T-helper 17 cell (primary cell): Measurements from ENCODE around the gene CBLC. TPM values are rescaled to one million over a fixed set of nuclear protein-coding genes. Genes with fewer than 3 reads are reported as not detected.

Source experiments
- ATAC-seq: fragments of 150-1000 bp; cut with Tn5 transposase; 2 replicates; pipeline ENCODE4 v1.10.0; 2021; ENCODE audit warnings: mild to moderate bottlenecking, moderate library complexity
- DNase-seq, 3 donors: peaks; one replicate each; pipeline versions ENCODE4 v3.0.0 to v3.0.0-alpha.2; 2020 to 2021
- H3K9me3 ChIP-seq: one replicate; pipeline ENCODE4 v1.7.0; 2013; ENCODE audit warnings: low read length, mild to moderate bottlenecking; ENCODE audit not compliant: control insufficient read depth, poor library complexity, severe bottlenecking
- H3K27ac Mint-ChIP-seq: one replicate; pipeline ENCODE4 v1.8.0; 2022; ENCODE audit warnings: mild to moderate bottlenecking, moderate library complexity, mixed read lengths
- H3K27me3 Mint-ChIP-seq: one replicate; pipeline ENCODE4 v1.8.0; 2022; ENCODE audit warnings: mixed read lengths
- H3K36me3 Mint-ChIP-seq: one replicate; pipeline ENCODE4 v1.8.0; 2022; ENCODE audit warnings: low read depth, mixed read lengths
- H3K4me1 Mint-ChIP-seq: one replicate; pipeline ENCODE4 v1.8.0; 2022; ENCODE audit warnings: mild to moderate bottlenecking, mixed read lengths
- H3K4me3 Mint-ChIP-seq: one replicate; pipeline ENCODE4 v1.8.0; 2022; ENCODE audit warnings: mild to moderate bottlenecking, moderate library complexity, mixed read lengths
- total RNA-seq, 4 donors: library from RNA in 2 of 4; stranded (reverse) in 2 of 4; gene quantifications; one replicate each; pipeline ENCODE4 v1.2.3 and lab custom pipeline; 2022 to 2026

The CBLC gene
- total RNA-seq, 2 donors from 2014 or later, result not detected

GRCh38 chr19:44785271-44785670 is 7.6 kb downstream of the CBLC start:
- H3K27me3 Mint-ChIP-seq, result peaks cover 5% of the 10 kb centered on the region
- H3K4me1 Mint-ChIP-seq, result peaks cover 6% of the 10 kb centered on the region
- H3K27ac Mint-ChIP-seq, result no peak overlapping the region
- ATAC-seq, result no peak
- H3K36me3 Mint-ChIP-seq, result no peaks in the 10 kb centered on the region
- no peak for DNase-seq
- H3K4me3 Mint-ChIP-seq, result no peak overlapping the region
- no peaks in the 10 kb centered on the region for H3K9me3 ChIP-seq

GRCh38 chr19:44785993-44786392 is 8.3 kb downstream of the CBLC start:
- ATAC-seq (no peak), DNase-seq (no peak)
- H3K27ac Mint-ChIP-seq, result no peak overlapping the region
- peaks cover 5% of the 10 kb centered on the region for H3K27me3 Mint-ChIP-seq
- peaks cover 6% of the 10 kb centered on the region for H3K4me1 Mint-ChIP-seq
- no peaks in the 10 kb centered on the region for H3K9me3 ChIP-seq
- no peaks in the 10 kb centered on the region for H3K36me3 Mint-ChIP-seq
- H3K4me3 Mint-ChIP-seq, result no peak overlapping the region

GRCh38 chr19:44788971-44789370 is 11.3 kb downstream of the CBLC start:
- Mint-ChIP-seq H3K4me1 (peaks cover 9% of the 10 kb centered on the region), H3K4me3 (no peak overlapping the region), H3K36me3 (no peaks in the 10 kb centered on the region), H3K27me3 (peaks cover 5% of the 10 kb centered on the region), H3K27ac (no peak overlapping the region)
- no peak for ATAC-seq
- DNase-seq, result no peak
- no peaks in the 10 kb centered on the region for H3K9me3 ChIP-seq

- H3K9me3 ChIP-seq, result no peaks in the 10 kb centered on the region
- H3K36me3 Mint-ChIP-seq, result no peaks in the 10 kb centered on the region
- H3K4me3 Mint-ChIP-seq, result no peak overlapping the region
- H3K27me3 Mint-ChIP-seq, result no peaks in the 10 kb centered on the region
- ATAC-seq, result no peak
- H3K27ac Mint-ChIP-seq, result no peak overlapping the region
- no peak for DNase-seq
- H3K4me1 Mint-ChIP-seq, result peaks cover 2% of the 10 kb centered on the region
Observed at GRCh38 chr19:44789943-44790483, 12.3 kb downstream of the CBLC start.

- no peak overlapping the region for H3K4me3 Mint-ChIP-seq
- no peak overlapping the region for H3K27ac Mint-ChIP-seq
- peaks cover 13% of the 10 kb centered on the region for H3K4me1 Mint-ChIP-seq
- no peaks in the 10 kb centered on the region for H3K36me3 Mint-ChIP-seq
- DNase-seq (no peak), ATAC-seq (no peak)
- H3K9me3 ChIP-seq, result no peaks in the 10 kb centered on the region
- H3K27me3 Mint-ChIP-seq, result no peaks in the 10 kb centered on the region
Observed at GRCh38 chr19:44792281-44792680, 14.6 kb downstream of the CBLC start.

GRCh38 chr19:44794610-44795009 is 16.9 kb downstream of the CBLC start:
- H3K27ac Mint-ChIP-seq, result no peak overlapping the region

GRCh38 chr19:44795398-44795987 is 17.8 kb downstream of the CBLC start:
- ATAC-seq, result no peak
- Mint-ChIP-seq H3K36me3 (no peaks in the 10 kb centered on the region), H3K4me1 (peaks cover 18% of the 10 kb centered on the region), H3K27ac (no peak overlapping the region), H3K4me3 (no peak overlapping the region), H3K27me3 (no peaks in the 10 kb centered on the region)
- no peaks in the 10 kb centered on the region for H3K9me3 ChIP-seq
- no peak for DNase-seq

More at GRCh38 chr19:44794610-44795009, 16.9 kb downstream of the CBLC start:
- Mint-ChIP-seq H3K4me3 (no peak overlapping the region), H3K27me3 (no peaks in the 10 kb centered on the region), H3K36me3 (no peaks in the 10 kb centered on the region), H3K4me1 (peaks cover 16% of the 10 kb centered on the region)
- DNase-seq (no peak), ATAC-seq (no peak)
- H3K9me3 ChIP-seq, result no peaks in the 10 kb centered on the region

GRCh38 chr19:44796701-44797115 is 19.0 kb downstream of the CBLC start:
- H3K9me3 ChIP-seq, result no peaks in the 10 kb centered on the region
- DNase-seq, result no peak
- Mint-ChIP-seq H3K4me1 (peaks cover 19% of the 10 kb centered on the region), H3K27ac (no peak overlapping the region), H3K27me3 (no peaks in the 10 kb centered on the region), H3K36me3 (no peaks in the 10 kb centered on the region), H3K4me3 (peak overlapping the region; percentile 67)
- no peak for ATAC-seq

GRCh38 chr19:44799627-44800346 is 22.1 kb downstream of the CBLC start:
- Mint-ChIP-seq H3K36me3 (no peaks in the 10 kb centered on the region), H3K27me3 (no peaks in the 10 kb centered on the region), H3K4me1 (peaks cover 17% of the 10 kb centered on the region), H3K27ac (peak overlapping the region; percentile 71), H3K4me3 (no peak overlapping the region)
- no peak for ATAC-seq
- DNase-seq, result no peak
- no peaks in the 10 kb centered on the region for H3K9me3 ChIP-seq

GRCh38 chr19:44800461-44800860 is 22.8 kb downstream of the CBLC start:
- peak; percentile 99 for ATAC-seq
- H3K4me1 Mint-ChIP-seq, result peaks cover 17% of the 10 kb centered on the region
- peak; percentile 66 to 84 (median 73) for DNase-seq
- H3K36me3 Mint-ChIP-seq, result no peaks in the 10 kb centered on the region
- no peaks in the 10 kb centered on the region for H3K9me3 ChIP-seq
- H3K27ac Mint-ChIP-seq, result no peak overlapping the region
- H3K27me3 Mint-ChIP-seq, result no peaks in the 10 kb centered on the region
- H3K4me3 Mint-ChIP-seq, result no peak overlapping the region

- Mint-ChIP-seq H3K4me3 (no peak overlapping the region), H3K36me3 (no peaks in the 10 kb centered on the region), H3K27ac (no peak overlapping the region), H3K27me3 (no peaks in the 10 kb centered on the region), H3K4me1 (peaks cover 9% of the 10 kb centered on the region)
- ATAC-seq (no peak), DNase-seq (no peak)
- no peaks in the 10 kb centered on the region for H3K9me3 ChIP-seq
Observed at GRCh38 chr19:44803442-44804428, 26.0 kb downstream of the CBLC start.

GRCh38 chr19:44806291-44806690 is 28.6 kb downstream of the CBLC start:
- Mint-ChIP-seq H3K27me3 (peaks cover 3% of the 10 kb centered on the region), H3K27ac (no peak overlapping the region), H3K4me3 (peak overlapping the region; percentile 25), H3K36me3 (no peaks in the 10 kb centered on the region), H3K4me1 (peaks cover 5% of the 10 kb centered on the region)
- DNase-seq (no peak), ATAC-seq (no peak)
- H3K9me3 ChIP-seq, result no peaks in the 10 kb centered on the region

- H3K4me1 Mint-ChIP-seq, result peaks cover 5% of the 10 kb centered on the region
- no peak overlapping the region for H3K4me3 Mint-ChIP-seq
- peaks cover 3% of the 10 kb centered on the region for H3K36me3 Mint-ChIP-seq
- peaks cover 10% of the 10 kb centered on the region for H3K27me3 Mint-ChIP-seq
- no peaks in the 10 kb centered on the region for H3K9me3 ChIP-seq
- DNase-seq (no peak), ATAC-seq (no peak)
- no peak overlapping the region for H3K27ac Mint-ChIP-seq
Observed at GRCh38 chr19:44807162-44807561, 29.5 kb downstream of the CBLC start.
